ENCODE results near the gene ANKRD28.
"Not testable (repeated sequence)": the region's sequence is repeated elsewhere in the genome, so short reads cannot be mapped to it uniquely, and the experiment has no call there.

ANKRD28 gene

DNA sequence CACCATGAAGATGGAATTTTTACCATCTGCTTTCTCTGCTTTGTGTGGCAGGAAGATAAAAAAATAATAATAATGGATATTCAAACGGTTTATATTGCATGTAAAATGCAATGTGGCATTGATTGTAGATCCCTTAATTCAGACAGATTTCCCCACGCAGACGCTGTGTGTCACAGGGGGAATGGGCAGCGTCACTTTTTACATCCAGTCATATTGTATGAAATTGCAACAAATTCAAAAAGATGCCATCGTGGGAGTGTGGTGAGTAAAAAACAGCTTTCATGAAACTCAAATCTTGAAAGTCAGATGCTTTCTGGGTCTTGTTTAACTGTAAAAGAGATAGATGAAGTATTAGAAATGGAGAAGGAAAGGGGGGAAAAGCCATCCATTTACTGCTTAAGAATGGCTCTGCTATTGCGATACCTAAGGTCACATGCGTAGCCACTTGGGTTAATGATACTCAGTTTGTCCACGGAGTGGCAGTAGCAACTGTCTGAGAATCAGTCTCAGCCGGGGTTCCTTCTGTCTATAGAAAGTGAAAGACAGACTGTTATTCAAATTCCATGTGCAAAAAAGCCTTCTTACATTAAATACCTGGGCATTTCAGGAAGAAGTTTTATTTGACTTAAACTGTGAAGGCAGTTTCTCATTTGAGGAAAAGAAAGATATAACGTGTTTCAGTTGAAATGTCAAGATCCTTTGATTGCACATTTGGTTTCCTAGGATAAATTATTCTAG is 167.8 kb downstream of the ANKRD28 start:
- H3K9me3 ChIP-seq (ENCODE audit: low read depth, low read length), result no peaks in the 10 kb centered on the region
- H3K9ac ChIP-seq (ENCODE audit: insufficient read length), result no peak overlapping the region
- peak overlapping the region; percentile 29; the same call in 1 of the 2 replicates for H3K4me3 ChIP-seq
- no peak overlapping the region; the same call in 1 of the 2 replicates for H3K27ac ChIP-seq
- H3K36me3 ChIP-seq (ENCODE audit: insufficient read depth, low read length), result no peaks in the 10 kb centered on the region
- TF ChIP-seq EZH2 (IDR thresholded peaks at IDR 0.05) (no peak), FOXP2 (optimal IDR thresholded peaks at IDR 0.05; ENCODE audit: control extremely low read depth, extremely low read length, insufficient read depth) (no peak), POLR2AphosphoS5 (IDR thresholded peaks at IDR 0.05; ENCODE audit: borderline replicate concordance, low read depth, low read length) (no peak)
- DNase-seq (ENCODE audit: low read depth, low spot score), result no peak

DNA sequence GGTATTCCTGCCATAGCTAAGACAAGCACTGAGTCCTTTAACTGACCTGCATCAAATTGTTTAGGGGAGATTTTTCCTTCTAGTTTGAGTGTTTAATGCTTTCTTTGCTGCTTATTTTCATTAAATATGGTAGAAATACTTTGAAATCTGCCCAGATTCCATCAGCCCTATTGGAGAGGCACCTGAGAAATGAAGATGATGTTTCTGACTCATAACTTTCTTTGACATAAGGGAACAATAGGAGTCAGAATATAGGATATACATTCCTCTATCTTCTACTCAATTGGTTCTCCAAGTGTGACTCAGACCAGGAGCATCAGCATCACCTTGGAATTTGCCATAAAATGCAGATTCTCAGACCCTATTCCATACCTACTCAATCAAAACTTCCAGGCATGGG is 168.8 kb downstream of the ANKRD28 start:
- H3K36me3 ChIP-seq (ENCODE audit: insufficient read depth, low read length), result no peaks in the 10 kb centered on the region
- TF ChIP-seq EZH2 (IDR thresholded peaks at IDR 0.05), result no peak
- TF ChIP-seq FOXP2 (optimal IDR thresholded peaks at IDR 0.05; ENCODE audit: control extremely low read depth, extremely low read length, insufficient read depth), result no peak
- no peak for TF ChIP-seq POLR2AphosphoS5 (IDR thresholded peaks at IDR 0.05; ENCODE audit: borderline replicate concordance, low read depth, low read length)
- DNase-seq (ENCODE audit: low read depth, low spot score), result no peak
- no peak overlapping the region for H3K27ac ChIP-seq
- no peak overlapping the region for H3K4me3 ChIP-seq
- no peak overlapping the region for H3K9ac ChIP-seq (ENCODE audit: insufficient read length)
- no peaks in the 10 kb centered on the region for H3K9me3 ChIP-seq (ENCODE audit: low read depth, low read length)

DNA sequence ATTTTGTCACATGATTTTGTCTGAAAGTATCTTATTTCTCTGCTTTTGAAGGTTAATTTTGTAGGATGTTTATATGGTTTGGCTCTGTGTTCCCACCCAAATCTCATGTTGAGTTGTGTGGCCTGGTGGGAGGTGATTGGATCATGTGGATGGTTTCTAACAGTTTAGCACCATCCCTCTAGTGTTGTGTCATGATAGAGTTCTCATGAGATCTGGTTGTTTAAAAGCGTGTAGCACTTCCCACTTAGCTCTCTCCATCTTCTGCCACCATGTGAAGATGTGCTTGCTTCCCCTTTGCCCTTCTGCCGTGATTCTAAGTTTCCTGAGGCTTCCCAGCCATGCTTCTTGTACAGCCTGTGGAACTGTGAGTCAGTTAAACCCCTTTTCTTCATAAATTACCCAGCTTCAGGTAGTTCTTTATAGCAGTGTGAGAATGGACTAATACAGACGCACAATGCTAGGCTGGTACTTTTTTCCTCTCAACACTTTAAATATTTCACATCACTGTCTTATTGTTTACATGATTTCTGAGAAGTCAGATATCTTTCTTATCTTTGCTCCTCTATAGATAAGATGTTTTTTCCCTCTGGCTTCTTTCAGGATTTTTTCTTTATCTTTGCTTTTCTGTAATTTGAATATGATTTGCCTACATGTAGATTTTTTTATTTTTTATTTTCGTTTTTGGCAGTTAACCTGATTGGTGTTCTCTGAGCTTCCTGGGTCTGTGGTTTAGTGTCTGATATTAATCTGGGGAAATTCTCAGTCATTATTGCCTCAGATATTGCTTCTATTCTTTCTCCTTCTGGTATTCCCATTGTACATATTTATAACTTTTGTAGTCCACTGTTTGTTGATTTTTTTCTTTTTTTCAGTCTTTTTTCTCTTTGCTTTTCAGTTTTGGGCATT is 174.0 kb downstream of the ANKRD28 start:
- Histone ChIP-seq H3K36me3 (ENCODE audit: insufficient read depth, low read length) (no peaks in the 10 kb centered on the region), H3K27ac (no peak overlapping the region), H3K9me3 (ENCODE audit: low read depth, low read length) (no peaks in the 10 kb centered on the region), H3K9ac (ENCODE audit: insufficient read length) (no peak overlapping the region), H3K4me3 (no peak overlapping the region)
- no peak for DNase-seq (ENCODE audit: low read depth, low spot score)
- no peak for TF ChIP-seq FOXP2 (optimal IDR thresholded peaks at IDR 0.05; ENCODE audit: control extremely low read depth, extremely low read length, insufficient read depth)
- no peak for TF ChIP-seq EZH2 (IDR thresholded peaks at IDR 0.05)
- no peak for TF ChIP-seq POLR2AphosphoS5 (IDR thresholded peaks at IDR 0.05; ENCODE audit: borderline replicate concordance, low read depth, low read length)

DNA sequence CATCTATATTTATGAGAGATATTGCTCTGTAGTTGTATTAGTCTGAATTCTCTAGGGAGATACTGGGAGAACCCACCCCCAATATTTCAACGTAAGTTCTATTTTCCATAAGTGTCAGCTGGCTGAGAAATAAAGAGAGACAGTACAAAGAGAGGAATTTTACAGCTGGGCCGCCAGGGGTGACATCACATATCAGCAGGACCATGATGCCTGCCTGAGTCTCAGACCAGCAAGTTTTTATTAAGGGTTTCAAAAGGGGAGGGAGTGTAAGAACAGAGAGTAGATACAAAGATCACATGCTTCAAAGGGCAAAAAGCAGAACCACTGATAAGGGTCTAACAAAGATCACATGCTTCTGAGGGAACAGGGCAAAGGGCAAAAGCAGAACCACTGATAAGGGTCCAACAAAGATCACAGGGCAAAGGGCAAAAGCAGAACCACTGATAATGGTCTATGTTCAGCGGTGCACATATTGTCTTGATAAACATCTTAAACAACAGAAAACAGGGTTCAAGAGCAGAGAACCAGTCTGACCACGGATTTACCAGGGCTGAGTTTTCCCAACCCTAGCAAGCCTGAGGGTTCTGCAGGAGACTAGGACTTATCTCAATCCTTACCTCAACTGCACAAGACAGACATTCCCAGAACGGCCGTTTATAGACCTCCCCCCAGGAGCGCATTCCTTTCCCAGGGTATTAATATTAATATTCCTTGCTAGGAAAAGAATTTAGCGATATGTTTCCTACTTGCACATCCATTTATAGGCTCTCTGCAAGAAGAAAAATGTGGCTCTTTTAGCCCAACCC is 177.9 kb downstream of the ANKRD28 start:
- not testable (repeated sequence) for H3K4me3 ChIP-seq; H3K9me3 ChIP-seq (ENCODE audit: low read depth, low read length); H3K9ac ChIP-seq (ENCODE audit: insufficient read length); H3K27ac ChIP-seq; H3K36me3 ChIP-seq (ENCODE audit: insufficient read depth, low read length); DNase-seq (ENCODE audit: low read depth, low spot score)

Measured in SK-N-MC (cell line).